DMS153 treated with DMSO at 0.1 percent for 48 hours (cell line): Measurements from ENCODE around the gene CHRNA3.

Experiments
- DNase-seq: peaks from one replicate; lab custom pipeline; 2025; ENCODE audit not compliant: unreplicated experiment; lab: John Stamatoyannopoulos, UW

The CHRNA3 gene

DNA sequence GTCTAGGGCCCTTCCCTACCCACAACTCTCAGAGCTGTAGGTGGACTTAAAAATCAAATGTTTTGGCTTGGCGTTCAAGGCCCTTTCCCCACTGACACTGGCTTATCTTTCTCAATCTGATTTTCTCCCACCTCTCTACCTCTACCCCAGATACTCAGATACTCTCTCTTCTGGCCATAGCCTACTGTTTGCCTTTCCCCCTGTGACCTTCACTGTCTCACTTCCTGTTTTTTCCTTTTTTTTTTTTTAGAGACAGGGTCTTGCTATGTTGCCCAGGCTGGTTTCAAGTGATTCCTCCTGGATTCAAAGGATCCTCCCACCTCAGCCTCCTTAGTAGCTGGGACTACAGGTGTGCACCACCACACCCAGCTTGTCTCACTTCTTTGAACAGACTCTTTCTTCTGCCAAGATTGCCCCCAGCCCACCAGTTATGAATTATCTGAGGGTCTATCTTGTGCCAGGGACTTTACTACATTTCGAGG, 15.6 kb upstream of the CHRNA3 start:
- DNase-seq = no peak

DNA sequence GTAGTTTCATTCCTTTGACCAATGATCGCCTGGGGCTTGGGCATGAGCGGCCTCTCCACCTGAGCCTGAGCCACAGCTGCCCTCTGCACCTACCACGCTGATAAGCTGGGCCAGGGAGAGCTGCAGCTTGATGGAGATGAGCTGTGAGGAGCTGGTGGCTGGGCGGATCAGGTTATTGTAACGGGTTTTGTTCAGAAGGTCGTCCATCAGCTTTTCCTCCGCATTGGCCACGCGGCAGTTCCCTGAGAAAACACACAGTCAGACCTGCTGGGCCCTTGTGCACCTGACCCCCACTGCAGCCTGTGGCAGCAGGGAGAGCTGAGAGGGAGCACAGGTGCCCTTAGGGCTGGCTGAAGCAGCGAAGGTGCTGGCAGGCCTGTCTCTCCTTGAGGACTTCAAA, 14.6 kb upstream of the CHRNA3 start:
- no peak for DNase-seq

DNA sequence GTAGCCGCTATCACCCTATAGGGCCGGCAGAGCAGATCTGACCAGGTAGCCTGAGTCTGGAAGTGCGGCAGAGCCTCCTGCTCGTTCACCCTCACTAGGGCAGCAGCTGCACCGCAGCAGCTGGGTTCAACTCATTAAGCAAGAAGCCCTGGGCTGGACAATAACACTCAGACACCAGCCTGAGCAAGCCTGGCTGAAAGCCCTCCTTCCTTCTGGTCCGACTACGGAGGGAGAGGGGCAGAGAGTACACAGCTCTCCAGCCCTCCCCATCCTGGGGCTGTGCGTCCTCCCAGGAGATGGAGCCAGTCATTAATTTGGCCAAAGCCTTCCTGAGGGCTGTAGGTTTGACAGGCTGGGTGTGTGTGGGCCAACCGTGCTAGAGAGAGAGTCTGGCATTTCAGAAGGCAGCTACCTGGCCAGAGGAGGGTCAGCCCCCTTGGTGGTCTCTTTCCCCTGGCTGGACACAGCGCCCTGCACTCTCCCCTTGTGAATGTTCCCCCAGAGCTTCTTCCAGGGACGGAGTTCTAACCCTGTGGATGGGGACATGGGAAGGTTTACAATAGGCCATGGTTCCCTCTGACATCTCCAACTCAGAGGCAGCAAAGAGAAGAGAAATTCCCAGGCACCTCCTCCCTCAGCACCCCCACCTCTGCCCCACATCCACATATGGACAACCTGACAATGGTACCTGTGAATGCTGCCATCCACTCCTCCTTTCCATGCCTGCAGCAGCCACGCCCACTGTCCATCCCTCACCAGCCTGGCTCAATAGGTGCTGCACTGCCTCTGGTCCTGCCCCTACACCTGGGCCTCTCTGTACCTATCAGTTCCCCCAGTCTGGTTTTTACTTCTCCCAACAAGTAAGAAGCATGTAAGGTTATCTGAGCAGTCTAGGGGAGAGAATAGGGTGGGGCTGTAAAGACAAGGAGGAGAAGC, 13.7 kb upstream of the CHRNA3 start:
- no peak for DNase-seq

DNA sequence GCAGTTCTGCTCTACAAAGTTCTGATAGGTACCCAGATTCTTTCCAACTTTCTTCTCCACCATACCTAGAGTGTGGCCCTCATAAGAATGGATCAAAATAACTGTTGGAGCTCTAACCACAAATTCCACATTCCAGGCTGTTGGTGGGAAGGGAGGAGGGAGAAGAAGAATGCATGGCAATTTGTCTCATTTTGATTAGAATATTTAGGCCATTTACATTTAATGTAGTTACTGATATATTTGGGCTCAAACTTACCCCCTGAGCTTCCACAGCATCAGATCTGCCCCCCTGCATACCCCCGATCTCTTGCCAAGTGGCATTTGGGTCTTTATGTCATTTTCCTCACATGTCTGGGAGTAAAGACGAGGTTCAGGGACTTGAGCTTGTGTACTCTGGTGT, 12.6 kb upstream of the CHRNA3 start:
- DNase-seq = no peak

DNA sequence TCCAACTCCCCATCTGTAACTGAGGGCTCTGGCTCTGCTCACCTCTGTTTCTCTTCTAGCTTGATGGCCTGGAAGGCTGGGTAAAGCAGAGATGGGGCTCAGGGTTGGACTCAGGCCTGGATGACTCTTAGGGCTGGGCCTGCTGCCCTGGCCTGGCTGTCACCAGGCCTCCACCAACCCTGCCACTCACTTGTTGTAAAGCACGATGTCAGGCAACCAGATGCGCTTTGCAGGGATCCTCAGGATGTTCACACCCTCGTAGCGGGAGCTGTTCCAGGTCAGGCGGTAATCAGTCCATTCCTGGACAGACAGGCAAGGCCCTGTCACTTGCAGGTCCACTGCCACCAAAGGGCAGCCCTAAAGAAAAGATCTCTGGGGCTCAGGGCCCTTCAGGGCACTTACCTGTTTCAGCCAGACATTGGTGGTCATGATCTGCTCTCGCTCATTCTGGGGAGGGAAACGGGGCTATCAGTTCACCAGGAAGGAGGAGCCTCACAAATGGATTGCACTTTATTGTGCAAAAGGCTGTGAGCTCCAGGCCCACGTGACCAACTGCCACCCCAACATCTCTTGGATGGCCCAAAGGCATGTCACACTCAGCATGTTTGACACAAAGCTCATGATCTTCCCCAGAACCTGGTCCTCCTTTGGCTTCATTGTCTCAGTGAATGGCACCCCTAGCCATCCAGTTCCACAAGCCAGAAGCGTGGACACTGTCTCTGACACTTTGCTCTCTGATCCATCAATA, 10.3 kb upstream of the CHRNA3 start:
- no peak for DNase-seq

DNA sequence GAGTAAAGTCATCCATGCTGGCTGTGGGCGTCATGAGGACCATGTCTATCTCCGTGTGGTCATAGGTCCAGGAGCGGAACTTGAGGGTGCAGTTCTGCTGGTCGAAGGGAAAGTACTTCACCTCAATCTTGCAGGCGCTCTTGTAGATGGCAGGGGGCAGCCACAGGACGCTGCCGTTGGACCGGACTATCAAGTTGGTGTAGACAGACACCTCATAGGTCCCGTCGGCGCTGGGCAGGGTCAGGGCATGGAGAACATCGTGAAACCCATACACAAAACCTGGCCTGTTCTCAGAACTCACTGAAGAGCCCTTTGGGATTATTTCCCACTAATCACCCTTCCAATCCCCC, 8.9 kb upstream of the CHRNA3 start:
- DNase-seq = no peak

DNA sequence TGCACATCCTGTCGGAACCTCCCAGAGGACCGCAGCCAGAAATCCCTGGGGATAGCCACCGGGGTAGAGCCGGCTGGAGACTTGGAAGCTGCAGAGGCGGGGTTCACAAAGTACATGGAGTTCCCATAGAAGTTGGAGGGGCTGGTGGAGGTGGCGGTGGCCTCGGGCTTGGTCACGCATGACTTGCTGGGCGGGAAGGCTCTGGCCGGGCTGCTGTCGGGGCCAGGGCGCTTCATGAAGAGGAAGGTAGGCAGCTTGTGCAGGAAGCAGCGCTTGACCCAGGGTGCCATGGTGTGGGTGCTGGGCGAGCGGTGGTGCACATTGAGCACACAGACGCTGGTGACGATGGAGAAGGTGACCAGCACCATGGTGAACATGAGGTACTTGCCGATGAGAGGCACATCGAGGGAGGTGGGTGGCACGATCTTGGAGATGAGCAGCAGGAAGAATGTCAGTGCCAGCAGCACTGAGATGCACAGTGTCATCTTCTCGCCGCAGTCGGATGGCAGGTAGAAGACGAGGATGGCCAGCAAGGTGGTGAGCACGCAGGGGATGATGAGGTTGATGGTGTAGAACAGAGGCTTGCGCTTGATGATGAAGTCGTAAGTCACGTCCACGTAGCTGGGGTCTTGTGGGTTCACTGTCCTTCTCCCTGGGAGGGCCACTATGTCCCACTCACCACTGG, 8.4 kb upstream of the CHRNA3 start:
- DNase-seq = no peak

DNA sequence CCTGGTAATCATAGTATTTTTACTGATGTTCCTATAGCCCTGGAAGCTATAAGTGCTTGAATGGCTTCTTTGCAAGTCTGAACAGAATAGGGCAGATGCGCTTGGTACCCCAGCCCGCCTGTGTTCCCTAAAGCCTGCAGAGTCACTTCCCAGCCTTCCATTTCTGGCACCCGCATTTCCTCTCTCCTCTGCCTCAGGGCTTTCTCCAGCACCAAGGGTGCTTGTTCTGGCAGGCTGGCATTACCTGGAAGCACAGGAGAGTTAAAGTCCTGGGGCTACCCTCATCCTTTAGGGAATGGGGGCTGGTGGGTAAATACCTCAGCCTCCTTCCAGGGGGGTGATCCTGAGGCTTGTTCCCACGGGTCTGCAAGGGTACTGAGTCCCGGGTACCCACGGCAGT, 7.4 kb upstream of the CHRNA3 start:
- DNase-seq = no peak

DNA sequence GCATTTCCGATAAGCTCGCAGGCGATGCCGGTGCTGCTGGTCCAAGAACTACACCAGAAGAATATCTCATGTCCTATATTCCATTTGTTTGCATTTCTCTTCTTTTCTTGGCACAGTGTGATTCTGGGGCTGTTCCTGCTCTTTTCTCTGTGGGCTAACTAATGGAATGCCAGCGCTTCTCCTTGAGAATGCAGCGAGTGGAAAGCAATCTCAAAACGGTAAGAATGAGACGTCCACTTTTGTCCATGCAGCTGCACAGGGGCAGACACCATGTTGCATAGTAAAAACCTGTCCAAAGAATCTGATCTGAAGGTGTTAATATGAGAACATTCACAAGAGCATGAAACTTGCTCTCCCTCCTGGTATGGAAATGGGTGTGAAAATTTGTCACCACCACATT, 6.6 kb upstream of the CHRNA3 start:
- DNase-seq = no peak

DNA sequence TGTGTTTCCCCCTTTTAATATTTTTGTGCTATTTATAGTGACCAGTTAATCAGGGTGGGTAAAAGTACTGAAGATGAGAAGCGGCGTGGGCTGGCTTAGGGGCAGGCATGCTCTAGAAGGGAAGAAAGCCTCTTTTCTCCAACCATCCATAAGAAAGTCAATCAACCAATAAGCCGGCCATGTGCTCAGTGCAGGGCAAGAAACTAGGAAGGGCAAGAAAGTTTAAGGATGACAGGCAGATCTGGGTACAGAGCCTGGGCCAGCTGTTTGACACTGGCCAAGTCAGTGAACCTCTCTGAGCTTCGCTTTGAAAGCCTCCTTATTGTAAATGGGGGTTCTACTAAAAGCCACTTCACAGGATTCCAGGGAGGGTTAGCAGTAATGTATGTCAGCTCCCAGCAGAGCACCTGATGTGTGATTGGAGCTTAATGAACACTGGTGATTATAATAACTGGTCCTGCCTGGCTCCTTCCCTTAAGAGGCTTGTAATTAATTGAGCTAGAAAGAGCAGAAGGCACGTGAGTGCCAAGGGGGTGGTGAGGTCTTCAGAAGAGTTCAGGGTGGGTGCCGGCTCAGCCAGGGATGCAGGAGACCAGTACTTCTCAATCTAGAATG, 5.7 kb upstream of the CHRNA3 start:
- DNase-seq = no peak

DNA sequence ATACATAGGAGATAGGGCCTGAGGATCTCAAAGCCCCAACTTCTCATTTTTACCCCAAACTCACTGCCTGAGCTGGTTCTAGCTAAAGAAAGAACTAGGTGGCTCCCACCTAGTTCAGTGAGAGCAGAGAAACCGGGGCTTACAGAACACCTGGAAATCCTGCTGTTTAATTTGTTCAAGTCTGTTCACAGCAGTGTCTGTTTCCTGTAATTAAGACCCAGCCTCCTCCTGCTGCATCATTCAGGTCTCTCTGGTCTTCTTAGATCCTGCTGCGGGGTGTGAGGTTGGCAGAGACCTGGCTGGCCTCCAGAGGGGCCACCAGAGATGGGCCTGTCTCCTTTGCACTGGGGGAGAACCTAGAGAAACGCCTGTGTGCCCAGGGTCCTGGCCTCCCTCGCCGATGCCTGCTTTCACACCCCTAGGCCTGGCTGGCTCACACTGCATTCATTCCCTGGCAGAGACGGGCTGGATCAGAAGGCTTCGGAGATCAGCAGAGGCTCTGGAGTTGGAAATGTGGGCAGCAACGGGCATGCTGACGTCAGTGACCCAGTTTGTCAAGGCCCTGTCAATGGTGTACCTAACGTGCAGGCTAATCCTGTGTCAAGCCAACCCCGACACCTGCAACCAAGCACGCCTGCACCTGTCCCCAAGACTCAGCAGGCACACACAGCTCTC, 4.9 kb upstream of the CHRNA3 start:
- DNase-seq = no peak

DNA sequence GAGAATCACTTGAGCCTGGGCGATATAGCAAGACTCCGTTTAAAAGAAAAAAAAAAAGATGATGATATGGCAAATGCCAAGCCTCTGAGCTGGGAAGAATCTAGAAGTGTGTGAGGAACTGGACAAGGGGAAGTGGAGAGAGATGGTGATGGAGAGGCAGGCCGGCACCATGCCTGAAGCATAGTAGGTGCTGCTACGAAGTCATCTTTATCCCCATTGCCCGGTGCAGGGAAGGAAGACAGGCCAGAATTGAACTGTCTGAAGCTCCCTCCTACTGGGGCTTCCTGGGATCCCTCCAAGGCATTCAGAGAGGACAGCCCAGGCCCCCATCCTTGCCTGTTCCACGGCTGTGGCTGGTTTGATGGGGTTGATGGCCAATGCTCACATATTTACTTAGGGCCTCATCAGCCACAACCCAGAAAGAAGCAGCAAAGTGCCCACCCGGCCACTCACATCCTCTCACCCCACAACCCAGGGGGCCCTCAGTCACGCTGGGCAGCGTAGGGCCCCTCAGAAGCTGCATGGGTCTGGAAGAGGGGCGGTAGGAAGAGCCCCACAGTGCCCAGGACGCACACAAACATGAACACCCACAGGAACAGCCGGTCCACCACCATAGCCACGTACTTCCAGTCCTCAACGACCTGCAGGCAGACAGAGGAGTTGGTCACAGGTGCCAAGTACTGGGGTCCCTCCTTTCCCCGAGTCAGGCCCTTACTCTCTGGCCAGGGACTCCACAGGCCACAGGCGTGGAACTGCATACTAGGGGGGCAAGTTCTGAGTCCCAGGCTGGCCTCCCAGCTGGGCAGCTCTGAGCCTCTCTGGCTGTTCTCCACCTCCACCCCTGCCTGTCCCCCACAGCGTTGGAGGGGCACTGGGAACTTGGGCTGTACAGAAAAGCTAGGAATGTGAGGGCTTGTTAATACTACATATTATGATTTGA, 4.1 kb upstream of the CHRNA3 start:
- DNase-seq = no peak

DNA sequence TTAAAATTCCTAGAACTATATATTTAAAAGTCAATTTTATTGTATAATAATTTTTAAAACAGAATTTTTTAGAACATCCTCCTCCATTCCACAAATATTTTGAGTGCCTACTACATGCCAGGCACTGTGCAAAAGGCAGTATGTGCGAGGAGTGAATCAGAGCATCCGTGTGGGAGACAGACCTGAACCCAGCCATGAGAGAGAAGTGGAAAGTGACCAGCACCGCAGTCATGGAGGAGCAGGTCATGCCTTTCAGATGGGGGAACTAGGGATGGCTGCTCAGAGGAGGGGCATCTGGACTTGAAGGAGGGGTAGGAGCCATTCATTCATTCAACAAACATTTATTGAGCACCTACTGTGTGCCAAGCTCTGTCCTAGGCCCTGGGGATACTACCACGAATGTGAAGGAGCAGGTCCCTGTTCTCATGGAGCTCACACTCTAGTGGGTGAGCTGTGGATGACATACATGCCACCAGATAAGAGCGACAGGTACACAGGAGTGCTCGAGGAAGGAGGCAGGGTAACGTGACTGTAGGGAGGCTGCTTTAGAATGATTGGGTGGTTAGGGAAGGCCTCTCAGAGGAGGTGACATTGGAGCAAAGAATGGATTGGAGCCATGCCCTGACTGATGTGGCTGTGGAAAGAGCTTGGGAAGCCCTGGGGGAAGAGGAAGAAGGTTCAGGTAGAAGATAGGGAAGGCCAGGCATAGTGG, 3.1 kb upstream of the CHRNA3 start:
- DNase-seq = no peak

DNA sequence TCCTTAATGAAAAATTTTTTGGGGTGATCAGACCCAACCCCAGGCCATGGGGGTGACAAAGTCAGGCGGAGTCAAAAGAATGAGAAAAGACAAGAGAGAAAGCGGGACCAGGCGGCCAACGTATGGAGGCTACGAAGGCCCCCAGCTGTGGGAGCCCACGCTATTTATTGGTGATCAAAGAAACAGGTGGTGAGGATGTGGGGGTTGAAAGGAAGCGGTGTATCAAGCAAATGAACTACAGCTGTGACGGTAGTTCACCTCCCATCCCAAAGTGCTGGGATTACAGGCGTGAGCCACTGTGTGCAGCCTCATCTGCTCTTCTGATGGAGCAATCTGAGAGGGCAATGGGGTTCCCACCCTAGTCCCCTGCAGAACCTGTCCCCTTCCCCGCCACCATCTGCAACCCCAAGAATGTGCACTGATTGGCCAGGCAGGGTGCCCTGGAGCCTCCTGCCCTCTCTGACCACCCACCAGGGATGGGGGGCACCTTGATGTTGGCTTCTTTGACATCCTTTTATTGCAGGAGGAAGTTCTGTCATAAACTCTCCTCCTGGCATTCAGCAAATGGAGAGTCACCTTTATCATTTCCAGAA, 1.1 kb upstream of the CHRNA3 start:
- DNase-seq = no peak

DNA sequence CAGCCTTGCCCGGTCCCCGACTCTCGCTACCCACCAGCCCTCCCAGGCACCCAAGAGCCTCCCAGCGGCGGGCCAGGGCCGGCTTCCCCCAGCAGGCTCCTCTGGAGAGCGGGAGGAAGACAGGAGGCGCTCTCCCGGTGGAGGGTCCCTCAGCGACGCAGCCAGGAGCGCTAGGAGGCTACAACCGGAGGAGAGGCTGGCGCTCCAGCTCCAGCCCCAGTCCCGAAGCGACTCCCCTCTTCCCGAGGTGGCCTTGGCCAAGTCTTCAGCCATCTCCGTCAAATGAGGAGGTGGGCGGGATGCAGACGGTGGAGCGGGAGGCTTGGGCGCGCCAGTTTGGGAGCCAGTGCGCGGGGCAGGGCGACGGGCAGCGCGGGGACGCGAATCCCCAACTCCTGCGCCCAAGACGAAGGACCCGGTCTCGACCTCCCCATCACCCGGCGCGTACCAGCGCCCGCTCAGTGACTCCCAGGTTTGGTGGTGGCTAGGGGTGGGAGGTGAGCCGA, 722 bp downstream of the CHRNA3 start:
- no peak for DNase-seq

DNA sequence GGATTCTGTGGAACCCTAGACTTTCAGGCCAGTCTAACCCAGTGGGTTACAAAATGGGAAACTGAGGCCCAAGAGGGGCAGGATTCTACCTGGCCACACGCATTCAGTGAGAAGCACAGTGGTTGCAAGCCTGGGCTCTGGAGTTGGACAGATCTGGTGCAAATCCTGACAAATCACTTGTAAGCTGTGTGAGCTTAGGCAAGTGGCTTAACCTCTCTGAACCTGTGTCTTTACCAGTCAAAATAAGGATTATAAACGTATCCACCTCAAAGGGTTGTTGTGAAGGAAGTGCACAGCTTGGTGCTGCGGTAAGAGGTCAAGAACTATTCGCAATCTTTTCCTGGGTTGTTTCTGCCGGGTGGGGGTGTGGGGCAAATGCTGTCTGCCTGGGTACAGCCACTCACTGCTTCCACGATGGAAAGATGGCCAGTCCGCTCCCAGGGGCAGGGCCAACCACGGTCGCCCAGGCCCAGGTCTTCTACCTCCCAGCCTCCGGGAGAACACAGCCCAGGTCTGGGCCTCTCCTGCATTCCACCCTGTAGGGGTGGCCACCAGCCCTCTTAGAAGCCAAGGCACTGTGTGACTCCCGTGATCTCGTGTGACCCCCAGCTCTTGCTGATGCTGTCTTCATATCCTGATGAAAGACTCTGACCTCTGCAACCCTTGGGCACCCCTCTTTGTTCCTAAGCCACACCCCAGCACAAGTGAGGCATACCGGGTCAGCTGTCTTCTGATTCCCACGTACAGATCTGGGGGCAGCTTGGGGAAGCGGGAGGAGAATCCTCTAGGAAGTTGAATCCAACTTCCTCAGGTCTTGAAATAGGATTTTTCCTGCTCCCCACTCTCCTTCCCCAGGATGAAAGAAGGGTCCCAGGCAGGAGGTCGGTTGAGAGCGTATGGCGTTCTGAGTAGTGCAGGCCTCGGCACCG, 1.5 kb downstream of the CHRNA3 start:
- DNase-seq = no peak

DNA sequence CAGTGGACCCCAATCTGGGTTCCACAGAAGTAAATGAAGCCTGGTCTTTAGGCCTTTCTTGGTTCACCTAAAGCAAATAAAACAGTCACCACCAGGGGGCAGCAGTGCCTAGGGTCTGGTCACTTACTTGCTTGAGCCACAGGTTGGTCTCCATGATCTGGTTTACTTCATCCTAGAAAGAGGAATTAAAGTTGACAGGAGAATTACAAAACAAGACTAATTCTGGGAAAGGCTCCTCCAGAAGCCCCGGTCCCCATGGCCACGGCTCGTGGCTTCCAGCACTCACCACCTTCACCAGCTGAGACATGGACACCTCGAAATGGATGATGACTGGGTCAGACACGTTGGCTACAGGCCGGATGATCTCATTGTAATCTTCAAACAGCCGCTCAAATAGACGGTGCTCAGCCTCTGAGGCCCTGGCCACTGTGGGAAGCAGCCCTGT, 2.3 kb downstream of the CHRNA3 start:
- DNase-seq = no peak
